ENCODE data around the gene FBXO41. TPM values are rescaled to one million over a fixed set of nuclear protein-coding genes. Genes with fewer than 3 reads are reported as not detected.

FBXO41 gene
- total and polyA plus RNA-seq, 4 donors: 0.25 to 4.7 (median 2.2) TPM

GRCh38 chr2:73253901-73254300 is 30.4 kb downstream of the FBXO41 start:
- DNase-seq: no peak
- Histone ChIP-seq H3K9me3 (ENCODE audit: control insufficient read depth, low read length) (no peaks in the 10 kb centered on the region), H3K4me3 (ENCODE audit: low read length in 2 of 2) (no peak overlapping the region), H3K27ac (ENCODE audit: low read depth in 1 of 2, low read length in 2 of 2) (no peak overlapping the region), H3K4me1 (ENCODE audit: control insufficient read depth in 1 of 2, insufficient read depth in 2 of 2, low read length in 2 of 2) (no peaks in the 10 kb centered on the region), H3K27me3 (ENCODE audit: control insufficient read depth in 1 of 2, insufficient read depth in 2 of 2, low read length in 1 of 2) (no peaks in the 10 kb centered on the region), H3K36me3 (ENCODE audit: control insufficient read depth in 1 of 2, insufficient read depth in 2 of 2, low read length in 1 of 2) (peaks cover 9 to 15% of the 10 kb centered on the region in 2 donors)
- ATAC-seq (ENCODE audit: low FRiP score): no peak
- 87 to 93% methylated on average over 3 of the region's 3 CpGs for WGBS, 2 donors
- intact Hi-C loops (cut with DNase I): no loop called here

GRCh38 chr2:73253400-73253799 is 30.9 kb downstream of the FBXO41 start:
- H3K27me3 ChIP-seq (ENCODE audit: control insufficient read depth in 1 of 2, insufficient read depth in 2 of 2, low read length in 1 of 2): no peaks in the 10 kb centered on the region
- WGBS, 2 donors: 57 to 69% methylated on average over 2 of the region's 2 CpGs
- intact Hi-C loops (cut with DNase I): no loop called here
- peaks cover 9 to 19% of the 10 kb centered on the region in 2 donors for H3K36me3 ChIP-seq (ENCODE audit: control insufficient read depth in 1 of 2, insufficient read depth in 2 of 2, low read length in 1 of 2)
- H3K4me1 ChIP-seq (ENCODE audit: control insufficient read depth in 1 of 2, insufficient read depth in 2 of 2, low read length in 2 of 2): no peaks in the 10 kb centered on the region
- no peak overlapping the region for H3K4me3 ChIP-seq (ENCODE audit: low read length in 2 of 2)
- ATAC-seq (ENCODE audit: low FRiP score): no peak
- no peak overlapping the region for H3K27ac ChIP-seq (ENCODE audit: low read depth in 1 of 2, low read length in 2 of 2)
- no peaks in the 10 kb centered on the region for H3K9me3 ChIP-seq (ENCODE audit: control insufficient read depth, low read length)
- no peak for DNase-seq

GRCh38 chr2:73252238-73253027 is 31.8 kb downstream of the FBXO41 start:
- Histone ChIP-seq H3K4me3 (ENCODE audit: low read length in 2 of 2) (no peak overlapping the region), H3K27me3 (ENCODE audit: control insufficient read depth in 1 of 2, insufficient read depth in 2 of 2, low read length in 1 of 2) (no peaks in the 10 kb centered on the region), H3K36me3 (ENCODE audit: control insufficient read depth in 1 of 2, insufficient read depth in 2 of 2, low read length in 1 of 2) (peaks cover 9 to 19% of the 10 kb centered on the region in 2 donors), H3K9me3 (ENCODE audit: control insufficient read depth, low read length) (no peaks in the 10 kb centered on the region), H3K27ac (ENCODE audit: low read depth in 1 of 2, low read length in 2 of 2) (no peak overlapping the region), H3K4me1 (ENCODE audit: control insufficient read depth in 1 of 2, insufficient read depth in 2 of 2, low read length in 2 of 2) (no peaks in the 10 kb centered on the region)
- DNase-seq (no peak), ATAC-seq (ENCODE audit: low FRiP score) (no peak)
- WGBS, 2 donors: 86 to 89% methylated on average over 17 of the region's 17 CpGs
- intact Hi-C loops (cut with DNase I): no loop called here

GRCh38 chr2:73250872-73251846 is 33.1 kb downstream of the FBXO41 start:
- intact Hi-C loops (cut with DNase I): no loop called here
- 91 to 92% methylated on average over 17 of the region's 17 CpGs for WGBS, 2 donors
- Histone ChIP-seq H3K27me3 (ENCODE audit: control insufficient read depth in 1 of 2, insufficient read depth in 2 of 2, low read length in 1 of 2) (no peaks in the 10 kb centered on the region), H3K27ac (ENCODE audit: low read depth in 1 of 2, low read length in 2 of 2) (no peak overlapping the region), H3K4me3 (ENCODE audit: low read length in 2 of 2) (no peak overlapping the region), H3K9me3 (ENCODE audit: control insufficient read depth, low read length) (no peaks in the 10 kb centered on the region), H3K36me3 (ENCODE audit: control insufficient read depth in 1 of 2, insufficient read depth in 2 of 2, low read length in 1 of 2) (peaks cover 9 to 25% of the 10 kb centered on the region in 2 donors), H3K4me1 (ENCODE audit: control insufficient read depth in 1 of 2, insufficient read depth in 2 of 2, low read length in 2 of 2) (no peaks in the 10 kb centered on the region)
- ATAC-seq (ENCODE audit: low FRiP score) (no peak), DNase-seq (peak in 1 of 2 donors; percentile 57)

GRCh38 chr2:73249636-73250035 is 34.6 kb downstream of the FBXO41 start:
- Histone ChIP-seq H3K27ac (ENCODE audit: low read depth in 1 of 2, low read length in 2 of 2) (no peak overlapping the region), H3K27me3 (ENCODE audit: control insufficient read depth in 1 of 2, insufficient read depth in 2 of 2, low read length in 1 of 2) (no peaks in the 10 kb centered on the region), H3K36me3 (ENCODE audit: control insufficient read depth in 1 of 2, insufficient read depth in 2 of 2, low read length in 1 of 2) (peaks cover 15 to 30% of the 10 kb centered on the region in 2 donors), H3K9me3 (ENCODE audit: control insufficient read depth, low read length) (no peaks in the 10 kb centered on the region), H3K4me3 (ENCODE audit: low read length in 2 of 2) (no peak overlapping the region), H3K4me1 (ENCODE audit: control insufficient read depth in 1 of 2, insufficient read depth in 2 of 2, low read length in 2 of 2) (no peaks in the 10 kb centered on the region)
- WGBS, 2 donors: 76 to 80% methylated on average over 9 of the region's 9 CpGs
- intact Hi-C loops (cut with DNase I): no loop called here
- ATAC-seq (ENCODE audit: low FRiP score) (no peak), DNase-seq (no peak)

GRCh38 chr2:73246850-73247249 is 37.4 kb downstream of the FBXO41 start:
- Histone ChIP-seq H3K27me3 (ENCODE audit: control insufficient read depth in 1 of 2, insufficient read depth in 2 of 2, low read length in 1 of 2) (no peaks in the 10 kb centered on the region), H3K4me3 (ENCODE audit: low read length in 2 of 2) (no peak overlapping the region), H3K27ac (ENCODE audit: low read depth in 1 of 2, low read length in 2 of 2) (no peak overlapping the region), H3K9me3 (ENCODE audit: control insufficient read depth, low read length) (no peaks in the 10 kb centered on the region), H3K4me1 (ENCODE audit: control insufficient read depth in 1 of 2, insufficient read depth in 2 of 2, low read length in 2 of 2) (no peaks in the 10 kb centered on the region), H3K36me3 (ENCODE audit: control insufficient read depth in 1 of 2, insufficient read depth in 2 of 2, low read length in 1 of 2) (peaks cover 15 to 35% of the 10 kb centered on the region in 2 donors)
- DNase-seq (no peak), ATAC-seq (ENCODE audit: low FRiP score) (no peak)
- intact Hi-C loops (cut with DNase I): no loop called here
- WGBS, 2 donors: 73 to 76% methylated on average over 3 of the region's 3 CpGs

- H3K27me3 ChIP-seq (ENCODE audit: control insufficient read depth in 1 of 2, insufficient read depth in 2 of 2, low read length in 1 of 2): no peaks in the 10 kb centered on the region
- WGBS, 2 donors: 93 to 98% methylated on average over 3 of the region's 3 CpGs
- peaks cover 9 to 31% of the 10 kb centered on the region in 2 donors for H3K36me3 ChIP-seq (ENCODE audit: control insufficient read depth in 1 of 2, insufficient read depth in 2 of 2, low read length in 1 of 2)
- H3K4me3 ChIP-seq (ENCODE audit: low read length in 2 of 2): no peak overlapping the region
- H3K4me1 ChIP-seq (ENCODE audit: control insufficient read depth in 1 of 2, insufficient read depth in 2 of 2, low read length in 2 of 2): no peaks in the 10 kb centered on the region
- ATAC-seq (ENCODE audit: low FRiP score): no peak
- H3K9me3 ChIP-seq (ENCODE audit: control insufficient read depth, low read length): no peaks in the 10 kb centered on the region
- no peak for DNase-seq
- intact Hi-C loops (cut with DNase I): no loop called here
- no peak overlapping the region for H3K27ac ChIP-seq (ENCODE audit: low read depth in 1 of 2, low read length in 2 of 2)
These were observed 39.7 kb downstream of the FBXO41 start for GRCh38 chr2:73244580-73244979.

- H3K27me3 ChIP-seq (ENCODE audit: control insufficient read depth in 1 of 2, insufficient read depth in 2 of 2, low read length in 1 of 2): no peaks in the 10 kb centered on the region
- H3K36me3 ChIP-seq (ENCODE audit: control insufficient read depth in 1 of 2, insufficient read depth in 2 of 2, low read length in 1 of 2): peaks cover 5 to 30% of the 10 kb centered on the region in 2 donors
- no peak overlapping the region for H3K4me3 ChIP-seq (ENCODE audit: low read length in 2 of 2)
- no peaks in the 10 kb centered on the region for H3K9me3 ChIP-seq (ENCODE audit: control insufficient read depth, low read length)
- DNase-seq (peak in 1 of 2 donors; percentile 23), ATAC-seq (ENCODE audit: low FRiP score) (no peak)
- no peaks in the 10 kb centered on the region for H3K4me1 ChIP-seq (ENCODE audit: control insufficient read depth in 1 of 2, insufficient read depth in 2 of 2, low read length in 2 of 2)
- 42 to 50% methylated on average over 5 of the region's 5 CpGs for whole genome bisulfite sequencing, 2 donors
- H3K27ac ChIP-seq (ENCODE audit: low read depth in 1 of 2, low read length in 2 of 2): no peak overlapping the region
- intact Hi-C loops (cut with DNase I): no loop called here
These were observed 40.3 kb downstream of the FBXO41 start for GRCh38 chr2:73243884-73244570.

Data from aorta (tissue), 5 donors.